Right lobe of liver (tissue), 6 donors: ENCODE measurements around the gene VSNL1. TPM values are rescaled to one million over a fixed set of nuclear protein-coding genes. Genes with fewer than 3 reads are reported as not detected.
A peak's percentile ranks its signal among the peaks of the same experiment; 100 is the strongest.

Experiments used
- ATAC-seq, 4 donors: fragments of 200-7000 bp; cut with Tn5 transposase; one replicate each; pipeline ENCODE4 v1.9.1; 2020; ENCODE audit warnings: mild to moderate bottlenecking in 4 of 4, moderate library complexity in 4 of 4
- DNase-seq, 3 donors: peaks; one replicate each; pipeline ENCODE4 v3.0.0-alpha.2; 2020
- H3K27ac ChIP-seq, 3 donors: fragments of 200-600 bp; one replicate each; pipeline ENCODE4 v1.8.0; 2022
- H3K27me3 ChIP-seq, 2 donors: fragments of 200-600 bp; one replicate each; pipeline ENCODE4 v1.8.0; 2022
- H3K36me3 ChIP-seq, 4 donors: fragments of 200-600 bp; sonication (generic) in 1 of 4; one replicate each; pipeline versions ENCODE4 v1.5.1 to v1.8.0; 2017 to 2022; ENCODE audit warnings: control low read depth in 1 of 4
- H3K4me1 ChIP-seq, 4 donors: fragments of 200-600 bp; sonication (generic) in 1 of 4; one replicate each; pipeline versions ENCODE4 v1.5.1 to v1.8.0; 2017 to 2022; ENCODE audit warnings: control low read depth in 1 of 4
- H3K4me3 ChIP-seq, 3 donors: fragments of 200-600 bp; one replicate each; pipeline ENCODE4 v1.8.0; 2022
- H3K9me3 ChIP-seq, 4 donors: fragments of 200-600 bp; sonication (generic) in 1 of 4; one replicate each; pipeline versions ENCODE4 v1.5.1 to v1.8.0; 2017 to 2022; ENCODE audit warnings: control low read depth in 1 of 4
- CTCF ChIP-seq, 4 donors: fragments of 200-600 bp in 3 of 4; fragments of 450-650 bp in 1 of 4; IDR thresholded peaks; one replicate each; pipeline versions ENCODE4 v1.5.1 to v1.8.0; 2016 to 2022; ENCODE audit warnings: antibody characterized with exemption in 4 of 4, mild to moderate bottlenecking in 2 of 4
- POLR2A ChIP-seq: fragments of 450-650 bp; IDR thresholded peaks from one replicate; pipeline ENCODE4 v1.6.1; 2017; ENCODE audit warnings: antibody characterized with exemption, mild to moderate bottlenecking
- WGBS: methylation state at CpG from one replicate; pipeline ENCODE4 v1.1.6; 2018; ENCODE audit warnings: low coverage, low lambda C conversion rate; ENCODE audit not compliant: insufficient coverage; ENCODE audit errors: missing lambda C conversion rate; 5-methylcytosine and 5-hydroxymethylcytosine counted together
- intact Hi-C, 2 donors: fragments of 100-400 bp; cut with DNase I; formaldehyde crosslinking; loops; one replicate each; pipeline versions ENCODE4 v1.11.2 to v1.14.1; 2022
- total RNA-seq, 6 experiments: library from RNA; depleted of rRNA in 2 of 6; stranded (reverse); fragments of >200 nt in 2 of 6; fragmentation: NEBNext Ultra II Directional in 3 of 6; extraction: Animal tissue kit (Norgen Biotek cat#: 25700) in 3 of 6; gene quantifications; one replicate each; pipeline versions ENCODE4 v1.1.0 to v1.2.4, GENCODE V29; 2016 to 2023
- donor health status: DM: no; HTN: yes; CAD: no.
- donor health status: DM: no; HTN: no; CAD: no.
- donor health status: DM: no; HTN: no; CAD: no.
- donor health status: DM: no; HTN: yes; CAD: no.
- donor health status: DM: no; HTN: yes; CAD: no.

VSNL1 gene
- total RNA-seq, 6 experiments from 2014 or later: 2.1 to 12.1 (median 4.3) TPM

GRCh38 chr2:17580319-17580715, 39.8 kb downstream of the VSNL1 start:
- ATAC-seq: no peak
- no peaks in the 10 kb centered on the region for H3K9me3 ChIP-seq
- intact Hi-C loops: no loop called here
- DNase-seq: no peak
- WGBS: 72% methylated on average over 2 of the region's 2 CpGs
- H3K27me3 ChIP-seq: no peaks in the 10 kb centered on the region
- H3K36me3 ChIP-seq: no peaks in the 10 kb centered on the region
- no peak overlapping the region for H3K4me3 ChIP-seq
- TF ChIP-seq CTCF (IDR thresholded peaks at IDR 0.05): no peak
- no peak for TF ChIP-seq POLR2A
- no peak overlapping the region for H3K27ac ChIP-seq
- H3K4me1 ChIP-seq: no peaks in the 10 kb centered on the region

GRCh38 chr2:17581831-17582230, 41.3 kb downstream of the VSNL1 start:
- TF ChIP-seq POLR2A: no peak
- no peak for TF ChIP-seq CTCF (IDR thresholded peaks at IDR 0.05)
- WGBS: 81% methylated on average over 2 of the region's 2 CpGs

GRCh38 chr2:17583166-17583565, 42.7 kb downstream of the VSNL1 start:
- TF ChIP-seq CTCF (IDR thresholded peaks at IDR 0.05): no peak
- no peak for TF ChIP-seq POLR2A
- Histone ChIP-seq H3K4me3 (no peak overlapping the region), H3K27me3 (no peaks in the 10 kb centered on the region), H3K4me1 (no peaks in the 10 kb centered on the region), H3K9me3 (no peaks in the 10 kb centered on the region), H3K36me3 (no peaks in the 10 kb centered on the region), H3K27ac (no peak overlapping the region)
- peak in 1 of 3 donors; percentile 19 for DNase-seq
- intact Hi-C loops: no loop called here
- peak in 1 of 4 donors; percentile 62 for ATAC-seq
- 50% methylated on average over 2 of the region's 2 CpGs for WGBS

More at GRCh38 chr2:17581831-17582230, 41.3 kb downstream of the VSNL1 start:
- ATAC-seq (no peak), DNase-seq (no peak)
- no peak overlapping the region for H3K4me3 ChIP-seq
- H3K4me1 ChIP-seq: no peaks in the 10 kb centered on the region
- no peaks in the 10 kb centered on the region for H3K27me3 ChIP-seq
- intact Hi-C loops: no loop called here
- no peak overlapping the region for H3K27ac ChIP-seq
- no peaks in the 10 kb centered on the region for H3K9me3 ChIP-seq
- no peaks in the 10 kb centered on the region for H3K36me3 ChIP-seq

- intact Hi-C loops: no loop called here
- Histone ChIP-seq H3K27ac (no peak overlapping the region), H3K4me1 (no peaks in the 10 kb centered on the region), H3K36me3 (no peaks in the 10 kb centered on the region), H3K27me3 (no peaks in the 10 kb centered on the region), H3K4me3 (no peak overlapping the region), H3K9me3 (no peaks in the 10 kb centered on the region)
- ATAC-seq: peak in 1 of 4 donors; percentile 19
- TF ChIP-seq POLR2A: no peak
- no peak for TF ChIP-seq CTCF (IDR thresholded peaks at IDR 0.05)
- DNase-seq: no peak
- 40% methylated on average over 1 of the region's 3 CpGs for WGBS
These were observed 43.1 kb downstream of the VSNL1 start for GRCh38 chr2:17583646-17584045.

GRCh38 chr2:17584689-17585088, 44.2 kb downstream of the VSNL1 start:
- intact Hi-C loops: no loop called here
- TF ChIP-seq CTCF (IDR thresholded peaks at IDR 0.05) (no peak), POLR2A (no peak)
- no peaks in the 10 kb centered on the region for H3K9me3 ChIP-seq
- no peak overlapping the region for H3K27ac ChIP-seq
- ATAC-seq: no peak
- DNase-seq: no peak
- 88% methylated on average over 3 of the region's 4 CpGs for WGBS
- no peaks in the 10 kb centered on the region for H3K27me3 ChIP-seq
- H3K4me3 ChIP-seq: no peak overlapping the region
- H3K36me3 ChIP-seq: no peaks in the 10 kb centered on the region
- no peaks in the 10 kb centered on the region for H3K4me1 ChIP-seq
